Measurements from ENCODE around the gene SH2D5. TPM values are rescaled to one million over a fixed set of nuclear protein-coding genes. Genes with fewer than 3 reads are reported as not detected.
A peak's percentile ranks its signal among the peaks of the same experiment; 100 is the strongest.

The SH2D5 gene
- total RNA-seq, 2 donors from 2014 or later = 0.06 TPM; not detected in 1

GRCh38 chr1:20711285-20712214, 21.0 kb downstream of the SH2D5 start:
- H3K27me3 Mint-ChIP-seq = peaks cover 12% of the 10 kb centered on the region
- no peaks in the 10 kb centered on the region for H3K36me3 Mint-ChIP-seq (ENCODE audit: low read depth)
- peak; percentile 24 for ATAC-seq (replicated peaks)
- no peaks in the 10 kb centered on the region for H3K9me3 Mint-ChIP-seq
- H3K4me3 Mint-ChIP-seq = no peak overlapping the region
- no peaks in the 10 kb centered on the region for H3K4me1 Mint-ChIP-seq
- no peak overlapping the region for H3K27ac Mint-ChIP-seq

- Mint-ChIP-seq H3K27me3 (peaks cover 6% of the 10 kb centered on the region), H3K4me3 (no peak overlapping the region), H3K9me3 (no peaks in the 10 kb centered on the region), H3K27ac (no peak overlapping the region), H3K36me3 (ENCODE audit: low read depth) (no peaks in the 10 kb centered on the region), H3K4me1 (no peaks in the 10 kb centered on the region)
- no peak for ATAC-seq (replicated peaks)
These were observed 21.8 kb downstream of the SH2D5 start for GRCh38 chr1:20710469-20711284.

GRCh38 chr1:20709868-20710267, 22.6 kb downstream of the SH2D5 start:
- Mint-ChIP-seq H3K9me3 (no peaks in the 10 kb centered on the region), H3K4me3 (no peak overlapping the region), H3K27me3 (peaks cover under 1% of the 10 kb centered on the region), H3K4me1 (no peaks in the 10 kb centered on the region), H3K27ac (no peak overlapping the region), H3K36me3 (ENCODE audit: low read depth) (no peaks in the 10 kb centered on the region)
- ATAC-seq (replicated peaks) = no peak

- no peak for ATAC-seq (replicated peaks)
- Mint-ChIP-seq H3K27ac (no peak overlapping the region), H3K9me3 (no peaks in the 10 kb centered on the region), H3K4me3 (no peak overlapping the region), H3K4me1 (no peaks in the 10 kb centered on the region), H3K36me3 (ENCODE audit: low read depth) (no peaks in the 10 kb centered on the region), H3K27me3 (no peaks in the 10 kb centered on the region)
These were observed 23.6 kb downstream of the SH2D5 start for GRCh38 chr1:20708891-20709290.

GRCh38 chr1:20708057-20708456, 24.4 kb downstream of the SH2D5 start:
- no peaks in the 10 kb centered on the region for H3K36me3 Mint-ChIP-seq (ENCODE audit: low read depth)

GRCh38 chr1:20706841-20707240, 25.7 kb downstream of the SH2D5 start:
- Mint-ChIP-seq H3K9me3 (no peaks in the 10 kb centered on the region), H3K4me3 (no peak overlapping the region), H3K36me3 (ENCODE audit: low read depth) (no peaks in the 10 kb centered on the region), H3K4me1 (no peaks in the 10 kb centered on the region), H3K27me3 (peaks cover 3% of the 10 kb centered on the region), H3K27ac (no peak overlapping the region)
- ATAC-seq (replicated peaks) = no peak

More at GRCh38 chr1:20708057-20708456, 24.4 kb downstream of the SH2D5 start:
- Mint-ChIP-seq H3K27ac (no peak overlapping the region), H3K9me3 (no peaks in the 10 kb centered on the region), H3K4me1 (no peaks in the 10 kb centered on the region), H3K4me3 (no peak overlapping the region), H3K27me3 (peaks cover 3% of the 10 kb centered on the region)
- no peak for ATAC-seq (replicated peaks)

GRCh38 chr1:20705203-20705755, 27.2 kb downstream of the SH2D5 start:
- Mint-ChIP-seq H3K27ac (no peak overlapping the region), H3K27me3 (peaks cover 3% of the 10 kb centered on the region), H3K36me3 (ENCODE audit: low read depth) (no peaks in the 10 kb centered on the region), H3K9me3 (no peaks in the 10 kb centered on the region), H3K4me3 (no peak overlapping the region), H3K4me1 (no peaks in the 10 kb centered on the region)
- ATAC-seq (replicated peaks) = no peak

- ATAC-seq (replicated peaks) = no peak
- H3K27me3 Mint-ChIP-seq = peaks cover 3% of the 10 kb centered on the region
These were observed 27.9 kb downstream of the SH2D5 start for GRCh38 chr1:20704390-20705202.

GRCh38 chr1:20703124-20703756, 29.3 kb downstream of the SH2D5 start:
- no peak for ATAC-seq (replicated peaks)
- Mint-ChIP-seq H3K4me1 (no peaks in the 10 kb centered on the region), H3K27me3 (peaks cover 3% of the 10 kb centered on the region)

More at GRCh38 chr1:20704390-20705202, 27.9 kb downstream of the SH2D5 start:
- H3K4me3 Mint-ChIP-seq = no peak overlapping the region
- H3K36me3 Mint-ChIP-seq (ENCODE audit: low read depth) = no peaks in the 10 kb centered on the region
- H3K27ac Mint-ChIP-seq = no peak overlapping the region
- no peaks in the 10 kb centered on the region for H3K4me1 Mint-ChIP-seq
- H3K9me3 Mint-ChIP-seq = no peaks in the 10 kb centered on the region

GRCh38 chr1:20702416-20702815, 30.1 kb downstream of the SH2D5 start:
- no peak for ATAC-seq (replicated peaks)
- Mint-ChIP-seq H3K9me3 (no peaks in the 10 kb centered on the region), H3K4me3 (no peak overlapping the region), H3K27ac (no peak overlapping the region), H3K4me1 (no peaks in the 10 kb centered on the region), H3K36me3 (ENCODE audit: low read depth) (no peaks in the 10 kb centered on the region), H3K27me3 (peaks cover 3% of the 10 kb centered on the region)

More at GRCh38 chr1:20703124-20703756, 29.3 kb downstream of the SH2D5 start:
- Mint-ChIP-seq H3K9me3 (no peaks in the 10 kb centered on the region), H3K27ac (no peak overlapping the region), H3K36me3 (ENCODE audit: low read depth) (no peaks in the 10 kb centered on the region), H3K4me3 (no peak overlapping the region)

- ATAC-seq (replicated peaks) = no peak
- Mint-ChIP-seq H3K4me1 (no peaks in the 10 kb centered on the region), H3K36me3 (ENCODE audit: low read depth) (no peaks in the 10 kb centered on the region), H3K27ac (no peak overlapping the region), H3K27me3 (peaks cover 3% of the 10 kb centered on the region), H3K4me3 (no peak overlapping the region), H3K9me3 (no peaks in the 10 kb centered on the region)
These were observed 30.7 kb downstream of the SH2D5 start for GRCh38 chr1:20701847-20702246.

- ATAC-seq (replicated peaks) = no peak
- H3K4me3 Mint-ChIP-seq = no peak overlapping the region
- no peak overlapping the region for H3K27ac Mint-ChIP-seq
- no peaks in the 10 kb centered on the region for H3K4me1 Mint-ChIP-seq
- H3K9me3 Mint-ChIP-seq = no peaks in the 10 kb centered on the region
- no peaks in the 10 kb centered on the region for H3K36me3 Mint-ChIP-seq (ENCODE audit: low read depth)
- peaks cover 3% of the 10 kb centered on the region for H3K27me3 Mint-ChIP-seq
These were observed 31.1 kb downstream of the SH2D5 start for GRCh38 chr1:20701446-20701845.

GRCh38 chr1:20700636-20701215, 31.8 kb downstream of the SH2D5 start:
- Mint-ChIP-seq H3K4me3 (no peak overlapping the region), H3K27me3 (peaks cover 4% of the 10 kb centered on the region), H3K4me1 (no peaks in the 10 kb centered on the region), H3K36me3 (ENCODE audit: low read depth) (no peaks in the 10 kb centered on the region), H3K9me3 (no peaks in the 10 kb centered on the region), H3K27ac (no peak overlapping the region)
- no peak for ATAC-seq (replicated peaks)
